GM12873 (cell line): ENCODE measurements around the gene HMGN3.

ENCODE experiments used
- CTCF ChIP-seq: IDR thresholded peaks from 2 replicates; pipeline ENCODE4 v1.5.1; 2012; ENCODE audit warnings: low read depth, mild to moderate bottlenecking, moderate library complexity, low read length, control low read depth; ENCODE audit not compliant: insufficient read depth; ENCODE audit errors: missing control alignments

HMGN3 gene

DNA sequence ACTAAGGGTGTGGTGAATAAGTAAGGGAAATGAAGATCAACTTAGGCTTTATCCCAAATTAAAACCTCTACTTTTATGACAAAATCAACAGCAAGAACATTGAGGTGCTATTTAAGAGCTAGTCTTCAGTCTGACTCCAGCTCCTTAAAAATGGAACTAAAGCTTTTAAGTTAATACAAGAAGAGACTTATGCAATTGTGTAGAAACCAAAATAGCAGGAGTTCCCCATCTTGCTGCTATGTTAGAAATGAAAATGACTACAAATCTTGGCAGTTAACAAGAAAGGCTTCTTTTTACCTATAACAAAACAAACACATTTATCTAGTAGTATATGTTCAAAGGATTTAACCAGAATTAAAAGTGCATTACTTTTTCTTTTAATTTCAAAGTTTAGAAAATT, 25.7 kb downstream of the HMGN3 start:
- TF ChIP-seq CTCF: no peak

GRCh38 chr6:79203753-79204253, 30.7 kb downstream of the HMGN3 start:
- no peak for TF ChIP-seq CTCF

GRCh38 chr6:79202556-79202955, 31.9 kb downstream of the HMGN3 start:
- no peak for TF ChIP-seq CTCF

- no peak for TF ChIP-seq CTCF
Observed at GRCh38 chr6:79201983-79202382, 32.5 kb downstream of the HMGN3 start.

- no peak for TF ChIP-seq CTCF
Observed at GRCh38 chr6:79201143-79201542, 33.3 kb downstream of the HMGN3 start.

DNA sequence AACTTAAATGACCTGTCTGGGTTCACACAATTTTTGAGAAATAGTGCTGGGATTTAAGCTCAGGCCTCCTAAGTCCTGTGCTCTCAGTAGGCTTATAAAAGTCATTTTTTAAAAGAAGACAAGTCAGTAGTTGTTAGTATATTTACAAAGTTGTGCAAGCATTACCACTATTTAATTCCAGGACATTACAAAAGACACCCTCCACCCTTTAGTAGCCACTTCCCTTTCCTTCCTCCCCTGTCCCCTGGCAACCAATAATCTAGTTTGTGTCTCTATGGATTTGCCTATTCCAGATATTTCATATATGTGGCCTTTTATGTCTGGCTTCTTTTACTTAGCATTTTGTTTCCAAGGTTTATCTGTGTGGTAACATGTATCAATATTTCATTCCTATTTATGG, 37.6 kb downstream of the HMGN3 start:
- TF ChIP-seq CTCF: no peak

DNA sequence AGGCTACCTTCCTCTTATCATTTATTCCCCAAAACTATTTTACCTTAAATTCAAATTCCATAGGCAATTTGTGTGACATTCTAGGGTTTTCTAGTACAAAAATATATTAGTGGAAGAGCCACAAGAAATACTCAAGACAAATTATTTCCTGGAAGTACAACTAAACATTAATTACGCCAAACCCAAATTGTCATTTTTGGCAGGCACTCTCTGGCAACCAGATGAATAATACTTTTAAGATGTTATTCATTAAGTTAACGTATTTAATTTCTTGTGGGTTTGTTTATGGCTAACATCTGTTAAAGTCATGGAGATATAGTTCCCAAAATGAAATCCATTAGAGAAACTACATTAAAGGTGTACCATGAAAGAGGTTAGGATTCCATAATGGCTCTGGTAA, 40.5 kb downstream of the HMGN3 start:
- TF ChIP-seq CTCF: no peak
